HepG2 (cell line): Measurements from ENCODE around the gene CBLN3.

Experiments used
- GLI4 ChIP-seq: sonication (generic); formaldehyde crosslinking; IDR thresholded peaks from 2 replicates; pipeline ENCODE4 v1.5.1; 2020; ENCODE audit warnings: missing genetic modification reagents, mild to moderate bottlenecking, moderate library complexity, borderline replicate concordance
- ZBTB7B ChIP-seq: sonication (generic); formaldehyde crosslinking; IDR thresholded peaks from 2 replicates; pipeline ENCODE4 v1.4.0; 2020; ENCODE audit warnings: missing genetic modification reagents
- ZNF224 ChIP-seq: sonication (generic); formaldehyde crosslinking; IDR thresholded peaks from 2 replicates; pipeline ENCODE4 v1.5.0; 2020; ENCODE audit warnings: mild to moderate bottlenecking, missing genetic modification reagents
- ZNF775 ChIP-seq: sonication (generic); formaldehyde crosslinking; IDR thresholded peaks from 2 replicates; pipeline ENCODE4 v1.4.0; 2020; ENCODE audit warnings: missing genetic modification reagents, mild to moderate bottlenecking, moderate library complexity, borderline replicate concordance
- TF ChIP-seq, protein P1 (sequence below), 2 experiments: IDR thresholded peaks; 2 replicates each; pipeline ENCODE4 v1.6.1; 2011 to 2012; ENCODE audit warnings: low read length in 2 of 2, borderline replicate concordance in 1 of 2, low read depth in 1 of 2, mild to moderate bottlenecking in 1 of 2, moderate library complexity in 1 of 2
- TF ChIP-seq, protein P2 (sequence below), 2 experiments: sonication (generic) in 1 of 2; formaldehyde crosslinking in 1 of 2; IDR thresholded peaks; 2 replicates each; pipeline versions ENCODE4 v1.5.1 to v1.6.1; 2011 to 2020; ENCODE audit warnings: borderline replicate concordance in 1 of 2, low read depth in 1 of 2, low read length in 1 of 2, mild to moderate bottlenecking in 1 of 2, missing genetic modification reagents in 1 of 2, moderate library complexity in 1 of 2

DNA sequence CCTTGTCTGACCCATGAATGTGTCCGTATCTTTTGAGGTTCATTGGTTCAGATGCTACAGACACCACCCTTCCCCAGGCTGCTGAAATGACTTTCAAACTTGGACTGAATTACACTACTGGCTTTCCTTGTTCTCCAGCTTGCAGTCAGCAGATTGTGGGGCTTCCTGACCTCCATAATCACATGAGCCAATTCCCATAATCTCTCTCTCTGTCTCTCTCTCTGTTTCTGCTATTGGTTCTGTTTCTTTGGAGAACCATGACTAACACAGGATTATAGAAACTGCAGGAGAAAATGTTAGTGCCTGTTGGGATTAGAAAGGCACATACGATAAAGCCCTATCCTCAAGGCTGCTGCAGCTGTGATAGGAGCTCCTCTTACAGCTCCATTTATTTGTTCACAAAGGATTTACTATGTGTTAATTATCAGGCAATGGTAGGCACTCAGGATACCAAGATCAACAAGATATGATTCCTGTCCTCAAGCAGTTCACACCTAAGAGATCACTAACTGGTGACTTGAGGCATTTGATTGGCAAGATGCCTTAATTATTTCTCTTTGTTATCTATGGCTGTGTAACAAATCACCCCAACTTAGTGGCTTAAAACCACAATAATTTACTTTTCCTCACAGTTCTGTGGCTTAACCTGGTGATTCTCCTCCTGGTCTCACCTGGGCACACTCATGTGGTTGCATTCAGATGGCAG, 40.8 kb downstream of the CBLN3 start:
- TF ChIP-seq ZBTB7B (CRISPR knock-in tag), result no peak
- TF ChIP-seq GLI4 (CRISPR knock-in tag), result no peak
- TF ChIP-seq, protein P1, sequence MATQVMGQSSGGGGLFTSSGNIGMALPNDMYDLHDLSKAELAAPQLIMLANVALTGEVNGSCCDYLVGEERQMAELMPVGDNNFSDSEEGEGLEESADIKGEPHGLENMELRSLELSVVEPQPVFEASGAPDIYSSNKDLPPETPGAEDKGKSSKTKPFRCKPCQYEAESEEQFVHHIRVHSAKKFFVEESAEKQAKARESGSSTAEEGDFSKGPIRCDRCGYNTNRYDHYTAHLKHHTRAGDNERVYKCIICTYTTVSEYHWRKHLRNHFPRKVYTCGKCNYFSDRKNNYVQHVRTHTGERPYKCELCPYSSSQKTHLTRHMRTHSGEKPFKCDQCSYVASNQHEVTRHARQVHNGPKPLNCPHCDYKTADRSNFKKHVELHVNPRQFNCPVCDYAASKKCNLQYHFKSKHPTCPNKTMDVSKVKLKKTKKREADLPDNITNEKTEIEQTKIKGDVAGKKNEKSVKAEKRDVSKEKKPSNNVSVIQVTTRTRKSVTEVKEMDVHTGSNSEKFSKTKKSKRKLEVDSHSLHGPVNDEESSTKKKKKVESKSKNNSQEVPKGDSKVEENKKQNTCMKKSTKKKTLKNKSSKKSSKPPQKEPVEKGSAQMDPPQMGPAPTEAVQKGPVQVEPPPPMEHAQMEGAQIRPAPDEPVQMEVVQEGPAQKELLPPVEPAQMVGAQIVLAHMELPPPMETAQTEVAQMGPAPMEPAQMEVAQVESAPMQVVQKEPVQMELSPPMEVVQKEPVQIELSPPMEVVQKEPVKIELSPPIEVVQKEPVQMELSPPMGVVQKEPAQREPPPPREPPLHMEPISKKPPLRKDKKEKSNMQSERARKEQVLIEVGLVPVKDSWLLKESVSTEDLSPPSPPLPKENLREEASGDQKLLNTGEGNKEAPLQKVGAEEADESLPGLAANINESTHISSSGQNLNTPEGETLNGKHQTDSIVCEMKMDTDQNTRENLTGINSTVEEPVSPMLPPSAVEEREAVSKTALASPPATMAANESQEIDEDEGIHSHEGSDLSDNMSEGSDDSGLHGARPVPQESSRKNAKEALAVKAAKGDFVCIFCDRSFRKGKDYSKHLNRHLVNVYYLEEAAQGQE (IDR thresholded peaks at IDR 0.05; ENCODE audit: borderline replicate concordance in 1 of 2, low read depth in 1 of 2, low read length in 2 of 2), result no peak
- TF ChIP-seq ZNF224 (CRISPR knock-in tag), result no peak
- TF ChIP-seq, protein P2, sequence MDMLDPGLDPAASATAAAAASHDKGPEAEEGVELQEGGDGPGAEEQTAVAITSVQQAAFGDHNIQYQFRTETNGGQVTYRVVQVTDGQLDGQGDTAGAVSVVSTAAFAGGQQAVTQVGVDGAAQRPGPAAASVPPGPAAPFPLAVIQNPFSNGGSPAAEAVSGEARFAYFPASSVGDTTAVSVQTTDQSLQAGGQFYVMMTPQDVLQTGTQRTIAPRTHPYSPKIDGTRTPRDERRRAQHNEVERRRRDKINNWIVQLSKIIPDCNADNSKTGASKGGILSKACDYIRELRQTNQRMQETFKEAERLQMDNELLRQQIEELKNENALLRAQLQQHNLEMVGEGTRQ (IDR thresholded peaks at IDR 0.05; ENCODE audit: low read depth, low read length), result no peak
- TF ChIP-seq, protein P2 (CRISPR knock-in tag; IDR thresholded peaks at IDR 0.05; ENCODE audit: borderline replicate concordance), result no peak
- TF ChIP-seq ZNF775 (CRISPR knock-in tag), result no peak
